ENCODE measurements around the gene UBE2I. TPM values are rescaled to one million over a fixed set of nuclear protein-coding genes. Genes with fewer than 3 reads are reported as not detected.

UBE2I gene
- total RNA-seq, 2 experiments from 2014 or later, result 122 to 323 TPM

DNA sequence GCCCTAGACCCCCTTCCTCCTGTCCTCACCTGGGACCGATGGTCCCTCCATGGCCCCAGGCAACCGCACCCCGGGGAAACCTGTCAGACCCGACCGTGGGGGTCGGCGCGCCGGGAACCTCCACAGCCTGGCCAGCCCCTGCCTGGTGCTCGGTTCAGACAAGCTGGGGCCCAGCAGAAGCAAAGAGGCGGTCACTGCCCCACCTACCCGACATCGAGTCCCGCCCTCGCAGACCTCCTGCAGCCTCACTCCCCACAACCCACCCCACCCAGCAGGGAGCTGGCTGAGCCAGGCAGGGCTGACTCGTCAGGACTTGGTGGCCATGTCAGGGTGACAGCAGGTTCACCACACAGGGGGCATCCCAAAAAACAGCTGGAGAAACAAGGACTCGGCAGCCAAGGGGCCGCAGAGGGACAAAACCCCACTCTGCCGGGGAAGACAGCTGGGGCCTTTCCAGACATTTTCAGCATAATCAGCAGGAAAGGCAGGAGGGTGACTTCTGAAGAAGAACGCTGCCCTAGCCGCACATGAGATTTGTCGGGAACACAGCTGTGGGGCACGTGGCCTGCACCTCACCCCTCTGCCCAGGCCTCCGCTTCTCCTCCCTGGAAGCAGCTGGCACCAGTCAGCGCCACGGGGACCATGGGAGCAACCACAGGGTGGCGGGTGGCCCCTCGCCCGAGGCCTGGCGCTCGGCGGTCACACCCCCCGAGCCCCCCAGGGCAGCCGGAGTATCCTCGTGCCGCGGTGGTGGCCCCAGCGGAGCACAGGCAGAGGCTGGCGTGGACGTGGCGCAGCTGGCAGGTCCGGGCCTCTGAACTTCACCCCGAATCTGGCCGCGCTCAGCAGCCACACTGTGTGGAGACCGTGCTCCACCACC is 65.2 kb downstream of the UBE2I start:
- Histone ChIP-seq H3K36me3 (ENCODE audit: insufficient read depth, low read length) (peaks cover 6% of the 10 kb centered on the region; the same call in 1 of the 2 replicates), H3K4me1 (ENCODE audit: insufficient read depth, low read length, poor library complexity, severe bottlenecking) (peaks cover under 1% of the 10 kb centered on the region), H3K9me2 (ENCODE audit: insufficient read depth, low read length) (no peaks in the 10 kb centered on the region), H3K4me2 (ENCODE audit: low read length) (no peak overlapping the region), H4K20me1 (ENCODE audit: insufficient read depth, low read length) (no peaks in the 10 kb centered on the region), H3K9me3 (ENCODE audit: low read length) (no peaks in the 10 kb centered on the region), H2AFZ (ENCODE audit: low read length) (no peak overlapping the region), H3K79me2 (ENCODE audit: insufficient read depth, low read depth, low read length) (no peaks in the 10 kb centered on the region), H3K4me3 (ENCODE audit: low read depth, low read length, poor library complexity, severe bottlenecking) (no peak overlapping the region), H3K27ac (ENCODE audit: low read depth, low read length, poor library complexity, severe bottlenecking) (no peak overlapping the region)
- intact Hi-C loops (cut with micrococcal nuclease; ENCODE audit: unreplicated experiment), result no loop called here
- ChIA-PET CTCF (ENCODE audit: unreplicated experiment) (interaction anchor here (0.6 kb wide), 2 partner anchors 14 to 58 kb away, joined by 4 read pairs; no protein-coding TSS in a partner anchor), POLR2A (no interaction called here)
- TF ChIP-seq EZH2phosphoT487 (IDR thresholded peaks at IDR 0.05; ENCODE audit: borderline replicate concordance, low read depth, low read length), result no peak
- TF ChIP-seq, protein P1, sequence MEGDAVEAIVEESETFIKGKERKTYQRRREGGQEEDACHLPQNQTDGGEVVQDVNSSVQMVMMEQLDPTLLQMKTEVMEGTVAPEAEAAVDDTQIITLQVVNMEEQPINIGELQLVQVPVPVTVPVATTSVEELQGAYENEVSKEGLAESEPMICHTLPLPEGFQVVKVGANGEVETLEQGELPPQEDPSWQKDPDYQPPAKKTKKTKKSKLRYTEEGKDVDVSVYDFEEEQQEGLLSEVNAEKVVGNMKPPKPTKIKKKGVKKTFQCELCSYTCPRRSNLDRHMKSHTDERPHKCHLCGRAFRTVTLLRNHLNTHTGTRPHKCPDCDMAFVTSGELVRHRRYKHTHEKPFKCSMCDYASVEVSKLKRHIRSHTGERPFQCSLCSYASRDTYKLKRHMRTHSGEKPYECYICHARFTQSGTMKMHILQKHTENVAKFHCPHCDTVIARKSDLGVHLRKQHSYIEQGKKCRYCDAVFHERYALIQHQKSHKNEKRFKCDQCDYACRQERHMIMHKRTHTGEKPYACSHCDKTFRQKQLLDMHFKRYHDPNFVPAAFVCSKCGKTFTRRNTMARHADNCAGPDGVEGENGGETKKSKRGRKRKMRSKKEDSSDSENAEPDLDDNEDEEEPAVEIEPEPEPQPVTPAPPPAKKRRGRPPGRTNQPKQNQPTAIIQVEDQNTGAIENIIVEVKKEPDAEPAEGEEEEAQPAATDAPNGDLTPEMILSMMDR (conservative IDR thresholded peaks at IDR 0.05; ENCODE audit: low read length), result no peak
- no TSS peak for BruUV-seq (replicated peaks)
- no peak for DNase-seq (ENCODE audit: low spot score)

DNA sequence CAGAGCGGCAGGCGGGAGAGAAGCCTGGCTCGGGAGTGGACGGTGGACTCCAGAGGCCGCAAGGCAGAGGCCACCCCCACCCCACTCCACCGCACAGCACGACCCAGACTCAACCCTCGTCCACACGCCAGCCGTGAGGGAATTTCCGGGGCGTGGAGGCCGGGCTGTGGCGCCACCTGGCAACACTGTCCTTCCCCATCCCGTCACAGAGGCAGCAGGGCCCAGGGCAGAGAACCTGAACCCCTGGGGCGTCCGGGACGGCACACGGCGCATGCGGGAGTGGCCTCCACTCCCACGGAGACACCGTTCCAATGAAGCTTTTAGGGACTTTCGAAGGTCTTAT is 65.8 kb downstream of the UBE2I start:
- H4K20me1 ChIP-seq (ENCODE audit: insufficient read depth, low read length), result no peaks in the 10 kb centered on the region
- H3K4me2 ChIP-seq (ENCODE audit: low read length), result no peak overlapping the region
- no peaks in the 10 kb centered on the region for H3K9me3 ChIP-seq (ENCODE audit: low read length)
- H3K4me1 ChIP-seq (ENCODE audit: insufficient read depth, low read length, poor library complexity, severe bottlenecking), result peaks cover 5% of the 10 kb centered on the region
- no peak overlapping the region for H3K4me3 ChIP-seq (ENCODE audit: low read depth, low read length, poor library complexity, severe bottlenecking)
- ChIA-PET CTCF (ENCODE audit: unreplicated experiment) (no interaction called here), POLR2A (no interaction called here)
- no peak for DNase-seq (ENCODE audit: low spot score)
- TF ChIP-seq, protein P1 (conservative IDR thresholded peaks at IDR 0.05; ENCODE audit: low read length), result no peak
- TF ChIP-seq EZH2phosphoT487 (IDR thresholded peaks at IDR 0.05; ENCODE audit: borderline replicate concordance, low read depth, low read length), result no peak
- H3K9me2 ChIP-seq (ENCODE audit: insufficient read depth, low read length), result no peaks in the 10 kb centered on the region
- BruUV-seq (replicated peaks), result no TSS peak
- intact Hi-C loops (cut with micrococcal nuclease; ENCODE audit: unreplicated experiment), result no loop called here
- no peak overlapping the region for H2AFZ ChIP-seq (ENCODE audit: low read length)
- H3K79me2 ChIP-seq (ENCODE audit: insufficient read depth, low read depth, low read length), result no peaks in the 10 kb centered on the region
- H3K36me3 ChIP-seq (ENCODE audit: insufficient read depth, low read length), result peaks cover 2% of the 10 kb centered on the region; the same call in 1 of the 2 replicates
- no peak overlapping the region for H3K27ac ChIP-seq (ENCODE audit: low read depth, low read length, poor library complexity, severe bottlenecking)

DNA sequence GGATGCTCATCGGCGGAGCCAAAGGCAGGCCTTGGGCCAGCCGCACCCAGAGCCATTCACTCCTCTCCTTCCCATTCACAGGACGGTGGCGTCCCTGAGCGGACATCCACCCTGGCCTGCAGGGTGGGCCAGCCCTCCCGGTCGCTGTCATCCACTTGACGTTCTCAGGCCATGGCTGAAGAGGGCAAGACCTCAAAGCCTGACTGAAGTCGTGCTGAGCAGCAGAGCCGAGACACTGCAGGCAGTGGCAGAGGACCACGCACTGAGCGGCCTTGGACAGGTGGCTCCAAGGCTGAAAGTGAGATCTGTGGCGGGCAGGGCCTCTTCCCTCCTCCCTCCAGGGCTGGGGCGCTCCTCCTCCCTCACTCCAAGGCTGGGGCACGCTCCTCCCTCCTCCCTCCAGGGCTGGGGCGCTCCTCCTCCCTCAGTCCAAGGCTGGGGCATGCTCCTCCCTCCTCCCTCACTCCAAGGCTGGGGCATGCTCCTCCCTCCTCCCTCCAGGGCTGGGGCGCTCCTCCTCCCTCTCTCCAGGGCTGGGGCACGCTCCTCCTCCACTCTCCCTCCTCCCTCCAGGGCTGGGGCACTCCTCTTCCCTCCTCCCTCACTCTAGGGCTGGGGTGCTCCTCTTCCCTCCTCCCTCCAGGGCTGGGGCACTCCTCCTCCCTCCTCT is 66.4 kb downstream of the UBE2I start:
- Histone ChIP-seq H4K20me1 (ENCODE audit: insufficient read depth, low read length) (no peaks in the 10 kb centered on the region), H3K79me2 (ENCODE audit: insufficient read depth, low read depth, low read length) (no peaks in the 10 kb centered on the region), H3K4me2 (ENCODE audit: low read length) (no peak overlapping the region), H3K27ac (ENCODE audit: low read depth, low read length, poor library complexity, severe bottlenecking) (no peak overlapping the region), H3K36me3 (ENCODE audit: insufficient read depth, low read length) (no peaks in the 10 kb centered on the region), H3K4me1 (ENCODE audit: insufficient read depth, low read length, poor library complexity, severe bottlenecking) (peaks cover 5% of the 10 kb centered on the region), H3K9me3 (ENCODE audit: low read length) (no peaks in the 10 kb centered on the region), H3K9me2 (ENCODE audit: insufficient read depth, low read length) (no peaks in the 10 kb centered on the region), H3K4me3 (ENCODE audit: low read depth, low read length, poor library complexity, severe bottlenecking) (no peak overlapping the region), H2AFZ (ENCODE audit: low read length) (no peak overlapping the region)
- POLR2A ChIA-PET, result no interaction called here
- no TSS peak for BruUV-seq (replicated peaks)
- TF ChIP-seq, protein P1 (conservative IDR thresholded peaks at IDR 0.05; ENCODE audit: low read length), result no peak
- no peak for TF ChIP-seq EZH2phosphoT487 (IDR thresholded peaks at IDR 0.05; ENCODE audit: borderline replicate concordance, low read depth, low read length)
- CTCF ChIA-PET (ENCODE audit: unreplicated experiment), result no interaction called here
- DNase-seq (ENCODE audit: low spot score), result no peak
- intact Hi-C loops (cut with micrococcal nuclease; ENCODE audit: unreplicated experiment), result no loop called here

Measured in OCI-LY7 (cell line).